SKM-1 treated with dmso at 0.1 percent for 144 hours (cell line): ENCODE data around the gene SLC38A9.
"Not testable (repeated sequence)": the region's sequence is repeated elsewhere in the genome, so short reads cannot be mapped to it uniquely, and the experiment has no call there.

ENCODE experiments used
- DNase-seq: peaks from one replicate; lab custom pipeline; 2025; ENCODE audit not compliant: unreplicated experiment; lab: John Stamatoyannopoulos, UW

SLC38A9 gene

GRCh38 chr5:55613112-55613868 lies 98.8 kb downstream of the SLC38A9 start:
- DNase-seq, result no peak

- DNase-seq, result no peak
Observed at GRCh38 chr5:55610542-55610941, 101.6 kb downstream of the SLC38A9 start.

- DNase-seq, result no peak
Observed at GRCh38 chr5:55609413-55609812, 102.7 kb downstream of the SLC38A9 start.

GRCh38 chr5:55608595-55609349 lies 103.4 kb downstream of the SLC38A9 start:
- no peak for DNase-seq

GRCh38 chr5:55607309-55607708 lies 104.8 kb downstream of the SLC38A9 start:
- not testable (repeated sequence) for DNase-seq

GRCh38 chr5:55604611-55605067 lies 107.5 kb downstream of the SLC38A9 start:
- no peak for DNase-seq

GRCh38 chr5:55603922-55604321 lies 108.2 kb downstream of the SLC38A9 start:
- no peak for DNase-seq

GRCh38 chr5:55601628-55602027 lies 110.5 kb downstream of the SLC38A9 start:
- DNase-seq, result no peak

- DNase-seq, result no peak
Observed at GRCh38 chr5:55601204-55601618, 110.9 kb downstream of the SLC38A9 start.

GRCh38 chr5:55600497-55601203 lies 111.5 kb downstream of the SLC38A9 start:
- DNase-seq, result no peak

GRCh38 chr5:55600086-55600485 lies 112.0 kb downstream of the SLC38A9 start:
- no peak for DNase-seq

GRCh38 chr5:55599148-55600050 lies 112.7 kb downstream of the SLC38A9 start:
- no peak for DNase-seq

- DNase-seq, result no peak
Observed at GRCh38 chr5:55597014-55597981, 114.8 kb downstream of the SLC38A9 start.

- DNase-seq, result no peak
Observed at GRCh38 chr5:55594671-55595070, 117.5 kb downstream of the SLC38A9 start.

GRCh38 chr5:55593115-55593472 lies 119.0 kb downstream of the SLC38A9 start:
- peak; percentile 37 for DNase-seq

GRCh38 chr5:55592388-55593114 lies 119.6 kb downstream of the SLC38A9 start:
- DNase-seq, result no peak

GRCh38 chr5:55591686-55592085 lies 120.4 kb downstream of the SLC38A9 start:
- DNase-seq, result no peak

GRCh38 chr5:55585206-55585610 lies 126.9 kb downstream of the SLC38A9 start:
- DNase-seq, result no peak
